ENCODE measurements around the gene NAV2. TPM values are rescaled to one million over a fixed set of nuclear protein-coding genes. Genes with fewer than 3 reads are reported as not detected.

Gene NAV2
- total RNA-seq, 1 donor from 2014 or later = 44.8 TPM

DNA sequence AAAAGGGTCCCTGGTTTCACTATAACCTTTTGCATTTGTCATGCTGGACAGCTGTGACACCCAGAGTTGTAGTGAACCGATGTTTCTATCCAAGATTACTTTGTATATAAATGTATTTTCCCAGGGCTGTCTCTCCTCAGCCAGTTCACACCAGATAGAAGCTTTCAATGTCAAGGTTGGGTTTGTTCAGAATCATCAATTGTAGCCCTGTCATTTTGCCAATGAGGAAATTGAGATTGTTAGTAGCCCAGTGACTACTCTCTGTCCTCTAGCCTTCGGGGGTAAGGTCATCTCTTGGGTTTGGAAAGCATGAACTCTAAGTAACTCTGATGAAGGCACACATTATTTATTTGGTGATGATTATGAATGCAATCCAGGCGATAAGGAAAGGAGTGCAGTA, 282.0 kb downstream of the NAV2 start:
- DNase-seq = no peak
- Histone ChIP-seq H3K9me3 (no peaks in the 10 kb centered on the region), H3K36me3 (no peaks in the 10 kb centered on the region), H3K4me1 (peaks cover 5% of the 10 kb centered on the region), H3K4me3 (no peak overlapping the region), H3K27me3 (no peaks in the 10 kb centered on the region), H3K27ac (no peak overlapping the region)
- intact Hi-C loops (cut with DNase I) = no loop called here
- TF ChIP-seq, protein P1, sequence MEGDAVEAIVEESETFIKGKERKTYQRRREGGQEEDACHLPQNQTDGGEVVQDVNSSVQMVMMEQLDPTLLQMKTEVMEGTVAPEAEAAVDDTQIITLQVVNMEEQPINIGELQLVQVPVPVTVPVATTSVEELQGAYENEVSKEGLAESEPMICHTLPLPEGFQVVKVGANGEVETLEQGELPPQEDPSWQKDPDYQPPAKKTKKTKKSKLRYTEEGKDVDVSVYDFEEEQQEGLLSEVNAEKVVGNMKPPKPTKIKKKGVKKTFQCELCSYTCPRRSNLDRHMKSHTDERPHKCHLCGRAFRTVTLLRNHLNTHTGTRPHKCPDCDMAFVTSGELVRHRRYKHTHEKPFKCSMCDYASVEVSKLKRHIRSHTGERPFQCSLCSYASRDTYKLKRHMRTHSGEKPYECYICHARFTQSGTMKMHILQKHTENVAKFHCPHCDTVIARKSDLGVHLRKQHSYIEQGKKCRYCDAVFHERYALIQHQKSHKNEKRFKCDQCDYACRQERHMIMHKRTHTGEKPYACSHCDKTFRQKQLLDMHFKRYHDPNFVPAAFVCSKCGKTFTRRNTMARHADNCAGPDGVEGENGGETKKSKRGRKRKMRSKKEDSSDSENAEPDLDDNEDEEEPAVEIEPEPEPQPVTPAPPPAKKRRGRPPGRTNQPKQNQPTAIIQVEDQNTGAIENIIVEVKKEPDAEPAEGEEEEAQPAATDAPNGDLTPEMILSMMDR (IDR thresholded peaks at IDR 0.05) = no peak
- no peak for ATAC-seq

DNA sequence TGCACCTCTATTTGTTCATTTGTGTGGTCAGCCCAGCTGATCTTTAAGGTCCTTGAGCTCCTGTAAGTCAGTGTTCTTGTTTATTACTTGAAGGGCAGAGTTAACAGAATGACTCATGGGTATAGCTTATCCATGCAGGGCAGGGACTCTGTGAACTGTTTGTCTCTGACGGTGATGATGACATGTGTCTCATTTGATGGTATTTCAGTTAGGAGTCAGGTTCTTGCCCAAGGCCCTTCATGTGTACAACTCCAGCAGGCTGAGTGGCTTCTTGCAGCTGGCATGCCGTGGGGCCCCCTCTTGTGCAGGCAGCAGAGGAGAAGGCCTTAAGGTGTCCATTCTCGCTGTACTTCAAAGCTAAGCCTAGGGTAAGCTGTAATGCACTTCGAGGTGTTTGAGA, 282.5 kb downstream of the NAV2 start:
- H3K27ac ChIP-seq = no peak overlapping the region
- no peaks in the 10 kb centered on the region for H3K36me3 ChIP-seq
- H3K9me3 ChIP-seq = no peaks in the 10 kb centered on the region
- H3K4me3 ChIP-seq = no peak overlapping the region
- H3K4me1 ChIP-seq = peaks cover 5% of the 10 kb centered on the region
- TF ChIP-seq, protein P1 (IDR thresholded peaks at IDR 0.05) = no peak
- intact Hi-C loops (cut with DNase I) = no loop called here
- peak; percentile 86 for ATAC-seq
- no peaks in the 10 kb centered on the region for H3K27me3 ChIP-seq
- DNase-seq = no peak

DNA sequence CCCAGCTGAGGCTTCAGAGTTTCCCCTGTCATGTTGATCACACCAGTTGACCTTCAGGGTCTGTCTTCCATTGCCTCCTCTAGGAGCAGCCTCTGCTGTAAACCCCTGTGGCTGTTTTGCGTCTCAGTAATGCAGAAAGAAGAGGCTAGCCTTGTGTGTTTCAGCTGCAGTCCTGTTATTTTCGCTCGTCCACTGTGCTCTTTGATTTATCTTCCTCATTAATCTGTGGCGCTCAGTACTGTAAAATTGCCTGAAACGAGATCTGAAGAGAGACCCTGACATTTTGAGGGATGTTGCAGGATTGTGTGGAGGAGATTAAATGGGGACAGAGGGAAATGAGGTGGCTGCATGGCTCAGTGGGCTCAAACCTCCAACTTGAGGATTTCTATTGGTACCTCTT, 283.9 kb downstream of the NAV2 start:
- ATAC-seq (no peak), DNase-seq (no peak)
- Histone ChIP-seq H3K36me3 (no peaks in the 10 kb centered on the region), H3K4me3 (no peak overlapping the region), H3K27me3 (no peaks in the 10 kb centered on the region), H3K27ac (no peak overlapping the region), H3K4me1 (peaks cover 10% of the 10 kb centered on the region), H3K9me3 (no peaks in the 10 kb centered on the region)
- intact Hi-C loops (cut with DNase I) = no loop called here
- TF ChIP-seq, protein P1 (IDR thresholded peaks at IDR 0.05) = no peak

DNA sequence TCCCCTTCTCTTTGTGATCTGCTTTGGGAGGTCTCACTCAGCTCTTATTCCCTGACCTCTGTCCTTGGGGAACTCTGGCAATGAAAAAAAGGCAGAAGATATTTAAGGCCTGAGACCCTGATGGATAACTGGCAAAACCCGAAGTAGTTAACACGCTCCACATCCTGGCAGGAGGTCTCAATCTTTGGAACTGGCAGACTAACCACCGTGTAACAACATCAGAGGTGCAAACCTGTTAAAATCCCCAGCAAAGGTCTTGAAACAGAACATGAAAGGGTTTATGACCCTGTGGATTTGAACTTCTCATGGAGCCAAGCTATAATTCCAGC, 287.3 kb downstream of the NAV2 start:
- Histone ChIP-seq H3K36me3 (no peaks in the 10 kb centered on the region), H3K27ac (no peak overlapping the region), H3K9me3 (no peaks in the 10 kb centered on the region), H3K4me1 (peaks cover 6% of the 10 kb centered on the region), H3K4me3 (no peak overlapping the region), H3K27me3 (no peaks in the 10 kb centered on the region)
- DNase-seq (no peak), ATAC-seq (no peak)
- TF ChIP-seq, protein P1 (IDR thresholded peaks at IDR 0.05) = no peak
- intact Hi-C loops (cut with DNase I) = no loop called here

DNA sequence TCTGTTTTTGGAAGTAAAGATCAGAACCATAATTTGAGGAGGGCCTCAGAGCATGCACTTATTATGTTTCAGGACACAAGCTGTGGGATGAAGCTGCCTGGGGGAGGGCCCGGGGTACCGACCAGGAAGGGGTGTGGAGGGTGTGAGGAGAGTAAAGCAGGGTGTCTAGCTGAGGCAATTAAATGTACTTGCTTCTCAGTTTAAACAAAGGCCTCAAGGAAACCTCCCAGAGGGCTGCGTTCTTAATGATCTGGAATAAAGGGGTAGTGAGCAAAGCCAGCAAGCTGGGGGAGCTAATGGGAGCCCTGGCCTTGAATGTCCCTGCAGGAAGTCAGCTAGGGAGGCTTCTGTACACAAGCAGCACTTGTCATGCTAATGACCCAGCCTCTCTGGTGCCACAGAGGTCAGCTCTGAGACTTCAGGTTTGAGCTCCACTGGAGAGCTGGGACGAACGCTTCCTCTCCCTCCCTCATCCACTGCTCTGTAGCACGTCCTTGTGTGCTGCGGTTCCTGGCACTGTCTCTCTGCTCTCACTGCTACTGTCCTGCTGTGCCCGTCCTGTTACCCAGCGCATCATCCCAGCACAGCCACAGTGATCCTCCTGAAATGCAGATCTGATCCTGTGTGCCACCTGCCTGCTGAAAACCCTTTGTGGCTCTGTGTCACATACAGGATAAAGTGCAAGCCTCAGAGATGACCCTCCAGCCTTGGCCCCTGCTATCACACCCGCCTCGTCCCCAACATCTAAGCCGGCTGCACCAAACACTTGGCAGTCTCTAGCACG, 287.9 kb downstream of the NAV2 start:
- intact Hi-C loops (cut with DNase I) = no loop called here
- ATAC-seq = peak; percentile 86
- Histone ChIP-seq H3K36me3 (no peaks in the 10 kb centered on the region), H3K4me1 (peaks cover 6% of the 10 kb centered on the region), H3K27ac (no peak overlapping the region), H3K27me3 (no peaks in the 10 kb centered on the region), H3K9me3 (no peaks in the 10 kb centered on the region), H3K4me3 (no peak overlapping the region)
- TF ChIP-seq, protein P1 (IDR thresholded peaks at IDR 0.05) = no peak
- no peak for DNase-seq

All from upper lobe of right lung (tissue), 1 donor.